Activated CD8-positive, alpha-beta memory T cell treated with anti-CD3 and anti-CD28 coated beads, Interleukin-2, amount 50 U/mL, for 1 hour (primary cell): Measurements from ENCODE around the gene P3H3.
"Not testable (repeated sequence)": the region's sequence is repeated elsewhere in the genome, so short reads cannot be mapped to it uniquely, and the experiment has no call there.

Experiments used
- DNase-seq: peaks from one replicate; pipeline ENCODE4 v3.0.0-alpha.2; 2020; ENCODE audit errors: extremely low read depth

P3H3 gene

DNA sequence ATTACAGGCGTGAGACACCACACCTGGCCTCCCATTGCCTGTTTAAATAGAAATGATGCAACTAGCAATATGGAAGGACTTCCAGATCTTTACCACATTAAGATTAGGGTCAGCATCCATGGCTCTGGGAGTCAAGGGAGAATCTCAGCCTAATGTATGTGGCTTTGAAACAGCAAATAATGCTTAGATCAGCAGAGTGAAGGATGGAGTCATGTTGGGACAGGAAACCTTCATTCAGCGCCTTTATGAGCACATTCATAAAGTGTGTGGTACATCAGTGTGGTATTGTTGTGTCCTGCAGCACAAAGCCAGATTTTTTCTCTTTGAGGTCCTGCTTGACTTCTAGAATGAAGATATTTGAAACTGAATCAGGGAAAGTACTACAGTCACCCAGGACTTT is 60.2 kb downstream of the P3H3 start:
- no peak for DNase-seq

DNA sequence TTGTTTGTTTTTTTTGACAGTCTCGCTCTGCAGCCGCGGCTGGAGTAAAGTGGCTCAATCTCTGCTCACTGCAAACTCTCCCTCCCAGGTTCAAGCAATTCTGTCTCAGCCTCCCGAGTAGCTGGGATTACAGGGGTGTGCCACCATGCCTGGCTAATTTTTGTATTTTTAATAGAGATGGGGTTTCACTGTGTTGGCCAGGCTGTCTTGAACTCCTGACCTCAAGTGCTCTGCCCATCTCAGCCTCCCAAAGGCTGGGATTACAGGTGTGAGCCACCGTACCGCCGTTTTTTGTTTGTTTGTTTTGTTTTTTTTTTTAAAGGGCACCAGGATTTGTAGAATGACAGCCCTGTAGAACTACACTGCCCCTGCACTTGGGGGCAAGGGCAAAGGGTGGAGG is 60.6 kb downstream of the P3H3 start:
- not testable (repeated sequence) for DNase-seq
